Fibroblast of lung (primary cell): ENCODE measurements around the gene ADCK1.

ENCODE experiments used
- EZH2 ChIP-seq: IDR thresholded peaks from 2 replicates; pipeline ENCODE4 v1.5.1; 2012; ENCODE audit warnings: low read length, control low read depth, mild to moderate bottlenecking; ENCODE audit errors: missing control alignments
- TF ChIP-seq, protein P1 (sequence below), 2 donors: IDR thresholded peaks in 1 of 2; conservative IDR thresholded peaks in 1 of 2; 1 replicate in 1 of 2; 2 replicates in 1 of 2; pipeline ENCODE4 v1.5.1; 2011 to 2012; ENCODE audit warnings: low read length in 2 of 2, control low read depth in 1 of 2, inconsistent platforms in 1 of 2, low read depth in 1 of 2, mild to moderate bottlenecking in 1 of 2

DNA sequence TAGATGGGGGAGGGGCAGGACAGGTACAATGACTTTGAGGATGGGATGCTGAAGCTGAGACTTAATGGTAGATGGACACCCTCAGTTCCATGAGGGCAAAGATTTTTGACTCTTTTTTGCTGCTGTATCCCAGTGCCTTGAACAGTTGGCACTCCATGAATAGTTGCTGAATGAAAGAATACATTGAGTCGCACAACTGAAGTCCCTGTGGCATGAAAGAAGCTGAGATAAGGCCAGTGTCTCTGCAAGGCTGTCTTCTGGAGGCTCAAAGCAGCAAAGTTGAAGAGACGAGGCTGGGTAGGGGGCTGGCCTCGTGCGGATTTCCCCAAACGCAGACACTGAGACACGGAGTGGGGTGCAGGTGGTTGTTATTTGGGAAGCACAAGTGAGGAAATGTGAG, 179.3 kb downstream of the ADCK1 start:
- TF ChIP-seq, protein P1, sequence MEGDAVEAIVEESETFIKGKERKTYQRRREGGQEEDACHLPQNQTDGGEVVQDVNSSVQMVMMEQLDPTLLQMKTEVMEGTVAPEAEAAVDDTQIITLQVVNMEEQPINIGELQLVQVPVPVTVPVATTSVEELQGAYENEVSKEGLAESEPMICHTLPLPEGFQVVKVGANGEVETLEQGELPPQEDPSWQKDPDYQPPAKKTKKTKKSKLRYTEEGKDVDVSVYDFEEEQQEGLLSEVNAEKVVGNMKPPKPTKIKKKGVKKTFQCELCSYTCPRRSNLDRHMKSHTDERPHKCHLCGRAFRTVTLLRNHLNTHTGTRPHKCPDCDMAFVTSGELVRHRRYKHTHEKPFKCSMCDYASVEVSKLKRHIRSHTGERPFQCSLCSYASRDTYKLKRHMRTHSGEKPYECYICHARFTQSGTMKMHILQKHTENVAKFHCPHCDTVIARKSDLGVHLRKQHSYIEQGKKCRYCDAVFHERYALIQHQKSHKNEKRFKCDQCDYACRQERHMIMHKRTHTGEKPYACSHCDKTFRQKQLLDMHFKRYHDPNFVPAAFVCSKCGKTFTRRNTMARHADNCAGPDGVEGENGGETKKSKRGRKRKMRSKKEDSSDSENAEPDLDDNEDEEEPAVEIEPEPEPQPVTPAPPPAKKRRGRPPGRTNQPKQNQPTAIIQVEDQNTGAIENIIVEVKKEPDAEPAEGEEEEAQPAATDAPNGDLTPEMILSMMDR (conservative IDR thresholded peaks at IDR 0.05 in 1 of 2, IDR thresholded peaks at IDR 0.05 in 1 of 2; ENCODE audit: low read depth in 1 of 2, low read length in 2 of 2): no peak
- TF ChIP-seq EZH2: no peak
